Measurements from ENCODE around the gene TMEM30B. TPM values are rescaled to one million over a fixed set of nuclear protein-coding genes. Genes with fewer than 3 reads are reported as not detected.
"Not testable (repeated sequence)": the region's sequence is repeated elsewhere in the genome, so short reads cannot be mapped to it uniquely, and the experiment has no call there.

The TMEM30B gene
- total RNA-seq, 1 donor from 2014 or later = 1.6 TPM

DNA sequence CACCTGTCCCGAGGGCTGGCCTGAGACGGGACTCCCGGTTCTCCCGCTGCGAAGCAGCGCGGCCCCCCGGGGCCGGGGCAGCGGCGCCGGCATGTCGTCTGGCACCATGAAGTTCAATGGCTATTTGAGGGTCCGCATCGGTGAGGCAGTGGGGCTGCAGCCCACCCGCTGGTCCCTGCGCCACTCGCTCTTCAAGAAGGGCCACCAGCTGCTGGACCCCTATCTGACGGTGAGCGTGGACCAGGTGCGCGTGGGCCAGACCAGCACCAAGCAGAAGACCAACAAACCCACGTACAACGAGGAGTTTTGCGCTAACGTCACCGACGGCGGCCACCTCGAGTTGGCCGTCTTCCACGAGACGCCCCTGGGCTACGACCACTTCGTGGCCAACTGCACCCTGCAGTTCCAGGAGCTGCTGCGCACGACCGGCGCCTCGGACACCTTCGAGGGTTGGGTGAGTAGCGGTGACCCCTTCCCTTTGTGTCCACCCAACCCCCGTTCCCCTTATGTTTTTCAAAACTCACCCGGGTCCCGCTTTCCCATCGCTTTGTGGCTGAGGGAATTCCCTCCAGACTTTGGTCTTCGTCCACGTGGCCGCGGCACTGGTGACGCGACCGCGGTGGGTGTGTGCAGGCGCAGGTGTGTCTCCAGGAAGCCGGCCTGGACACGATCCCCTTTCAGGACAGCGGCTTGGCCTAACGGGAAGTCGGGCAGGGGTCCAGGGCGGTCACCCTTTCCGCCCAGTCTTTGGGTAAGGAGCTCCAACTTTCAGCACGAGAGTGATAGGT is 41.1 kb upstream of the TMEM30B start:
- Histone ChIP-seq H3K4me3 (ENCODE audit: low read length in 3 of 3) (peak overlapping the region; percentile 76 to 79 (median 78)), H3K9me3 (ENCODE audit: control insufficient read depth in 3 of 3, low read length in 3 of 3) (no peaks in the 10 kb centered on the region), H3K9ac (ENCODE audit: low read depth in 1 of 3, low read length in 3 of 3) (peak overlapping the region; percentile 61 to 74 (median 68)), H3K27me3 (ENCODE audit: control insufficient read depth in 3 of 3, insufficient read depth in 3 of 3, low read length in 3 of 3) (peaks cover 8 to 19% (median 12%) of the 10 kb centered on the region in 3 donors), H3K36me3 (ENCODE audit: control insufficient read depth in 3 of 3, insufficient read depth in 3 of 3, low read length in 3 of 3) (no peaks in the 10 kb centered on the region), H3K4me1 (ENCODE audit: control insufficient read depth in 3 of 3, insufficient read depth in 3 of 3, low read length in 3 of 3) (peaks cover 13 to 17% (median 14%) of the 10 kb centered on the region in 3 donors), H3K27ac (ENCODE audit: low read depth, low read length) (peak overlapping the region; percentile 46)

DNA sequence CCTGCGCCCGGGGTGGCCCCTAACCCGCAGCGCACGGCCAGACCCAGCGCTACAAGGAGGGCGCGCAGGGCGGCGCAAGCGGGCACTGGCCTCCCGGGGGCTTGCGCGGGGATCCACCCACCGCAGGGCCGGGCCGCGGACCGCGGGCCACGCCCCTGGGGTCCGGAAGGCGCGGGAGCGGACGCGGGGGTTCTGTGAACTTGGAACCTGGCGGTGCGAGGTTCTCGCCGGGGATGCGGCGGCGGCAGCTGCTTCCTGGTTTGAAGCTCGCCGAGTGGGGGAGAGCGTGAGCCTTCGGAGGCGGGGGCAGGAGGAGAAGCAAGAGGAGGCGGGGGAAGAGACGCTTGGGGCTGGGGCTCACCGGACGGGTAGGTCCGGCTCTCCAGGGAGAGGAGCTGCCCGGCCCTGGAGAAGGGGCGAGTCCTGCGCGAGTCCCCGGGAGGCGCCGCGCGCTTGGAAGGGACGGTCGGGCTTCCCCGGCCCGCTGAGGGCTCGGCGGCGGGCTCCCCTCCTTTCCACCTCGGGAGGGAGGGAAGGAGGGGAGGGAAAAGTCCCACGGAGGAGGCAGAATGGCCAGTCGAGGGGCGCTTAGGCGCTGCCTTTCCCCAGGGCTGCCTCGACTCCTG is 40.4 kb upstream of the TMEM30B start, which contains the start of gene PRKCH:
TSS of gene PRKCH (plus strand) at position 195 of the 626 bp plus-strand sequence. CDS start 523 bp downstream, outside the sequence.
- Histone ChIP-seq H3K4me1 (ENCODE audit: control insufficient read depth in 3 of 3, insufficient read depth in 3 of 3, low read length in 3 of 3) (peaks cover 11 to 17% (median 13%) of the 10 kb centered on the region in 3 donors), H3K9me3 (ENCODE audit: control insufficient read depth in 3 of 3, low read length in 3 of 3) (no peaks in the 10 kb centered on the region), H3K9ac (ENCODE audit: low read depth in 1 of 3, low read length in 3 of 3) (peak within 1 kb of the TSS; percentile 61 to 74 (median 68)), H3K27me3 (ENCODE audit: control insufficient read depth in 3 of 3, insufficient read depth in 3 of 3, low read length in 3 of 3) (peaks cover 8 to 19% (median 12%) of the 10 kb centered on the region in 3 donors), H3K4me3 (ENCODE audit: low read length in 3 of 3) (peak within 1 kb of the TSS; percentile 76 to 79 (median 78)), H3K36me3 (ENCODE audit: control insufficient read depth in 3 of 3, insufficient read depth in 3 of 3, low read length in 3 of 3) (no peaks in the 10 kb centered on the region), H3K27ac (ENCODE audit: low read depth, low read length) (peak within 1 kb of the TSS; percentile 46)

DNA sequence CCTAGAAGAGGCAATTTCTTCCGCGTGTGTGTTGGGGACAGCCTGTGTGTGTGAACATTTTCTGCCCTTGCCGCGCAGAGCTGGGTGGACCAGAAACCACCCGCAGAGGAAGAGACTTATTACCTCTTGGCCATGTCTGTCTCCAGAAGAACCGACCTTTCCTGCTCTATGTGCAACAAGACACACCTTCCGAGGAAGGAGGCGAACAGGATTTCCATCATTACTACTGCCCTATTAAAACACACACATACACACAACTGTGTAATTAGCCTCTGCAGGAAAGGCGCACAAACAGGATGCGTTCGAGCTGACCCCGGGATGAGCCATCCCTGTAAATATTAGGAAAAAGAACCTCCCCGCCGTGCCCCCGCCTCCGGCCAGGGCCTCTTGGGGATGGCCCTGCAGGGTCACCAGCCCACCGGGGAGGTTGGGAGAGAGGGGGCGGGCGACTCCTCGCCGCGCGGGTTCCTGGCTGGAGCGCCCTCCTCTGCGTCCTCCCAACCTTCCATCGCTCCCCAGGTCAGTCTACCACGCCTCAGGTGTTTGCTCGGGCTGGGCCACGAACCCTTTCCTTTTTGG is 39.8 kb upstream of the TMEM30B start:
- Histone ChIP-seq H3K9ac (ENCODE audit: low read depth in 1 of 3, low read length in 3 of 3) (peak overlapping the region; percentile 61 to 74 (median 68)), H3K36me3 (ENCODE audit: control insufficient read depth in 3 of 3, insufficient read depth in 3 of 3, low read length in 3 of 3) (no peaks in the 10 kb centered on the region), H3K9me3 (ENCODE audit: control insufficient read depth in 3 of 3, low read length in 3 of 3) (no peaks in the 10 kb centered on the region), H3K4me1 (ENCODE audit: control insufficient read depth in 3 of 3, insufficient read depth in 3 of 3, low read length in 3 of 3) (peaks cover 11 to 17% (median 13%) of the 10 kb centered on the region in 3 donors), H3K27ac (ENCODE audit: low read depth, low read length) (peak overlapping the region; percentile 46), H3K4me3 (ENCODE audit: low read length in 3 of 3) (peak overlapping the region; percentile 76 to 79 (median 78)), H3K27me3 (ENCODE audit: control insufficient read depth in 3 of 3, insufficient read depth in 3 of 3, low read length in 3 of 3) (peaks cover 8 to 19% (median 12%) of the 10 kb centered on the region in 3 donors)

DNA sequence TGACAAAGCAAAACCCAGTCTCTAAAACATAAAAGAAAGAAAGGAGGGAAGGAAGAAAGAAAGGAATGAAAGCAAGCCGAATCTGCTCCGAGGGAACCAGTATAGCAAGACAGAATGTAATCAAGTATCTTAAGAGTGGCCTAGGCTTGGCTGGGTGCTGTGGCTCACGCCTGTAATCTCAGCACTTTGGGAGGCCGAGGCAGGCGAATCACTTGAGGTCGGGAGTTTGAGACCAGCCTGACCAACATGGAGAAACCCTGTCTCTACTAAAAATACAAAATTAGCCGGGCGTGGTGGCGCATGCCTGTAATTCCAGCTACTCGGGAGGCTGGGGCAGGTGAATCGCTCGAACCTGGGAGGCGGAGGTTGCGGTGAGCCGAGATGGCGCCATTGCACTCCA is 39.0 kb upstream of the TMEM30B start:
- not testable (repeated sequence) for H3K4me3 ChIP-seq (ENCODE audit: low read length in 3 of 3); H3K36me3 ChIP-seq (ENCODE audit: control insufficient read depth in 3 of 3, insufficient read depth in 3 of 3, low read length in 3 of 3); H3K27ac ChIP-seq (ENCODE audit: low read depth, low read length); H3K9ac ChIP-seq (ENCODE audit: low read depth in 1 of 3, low read length in 3 of 3); H3K9me3 ChIP-seq (ENCODE audit: control insufficient read depth in 3 of 3, low read length in 3 of 3)
- H3K4me1 ChIP-seq (ENCODE audit: control insufficient read depth in 3 of 3, insufficient read depth in 3 of 3, low read length in 3 of 3) = peaks cover 11 to 17% (median 13%) of the 10 kb centered on the region in 3 donors
- peaks cover 8 to 19% (median 12%) of the 10 kb centered on the region in 3 donors for H3K27me3 ChIP-seq (ENCODE audit: control insufficient read depth in 3 of 3, insufficient read depth in 3 of 3, low read length in 3 of 3)

DNA sequence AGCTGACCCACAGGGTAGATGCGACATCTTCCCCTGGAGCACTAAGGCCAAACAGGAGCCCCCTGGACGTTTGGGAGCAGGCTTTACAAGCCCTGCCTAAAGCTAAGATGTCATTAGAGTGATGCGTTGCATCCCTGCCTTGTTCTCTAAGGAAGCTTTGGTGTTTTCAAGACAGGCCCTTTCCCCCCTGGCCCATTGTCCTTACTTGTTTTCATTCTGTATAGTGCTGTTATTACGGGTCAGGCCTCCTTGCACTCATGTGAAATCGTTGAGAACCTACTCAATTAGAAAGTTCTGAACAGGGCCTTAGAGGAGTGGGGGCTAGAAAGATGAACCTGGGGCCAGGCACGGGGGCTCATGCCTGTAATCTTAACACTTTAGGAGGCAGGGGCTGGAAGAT is 38.6 kb upstream of the TMEM30B start:
- Histone ChIP-seq H3K9me3 (ENCODE audit: control insufficient read depth in 3 of 3, low read length in 3 of 3) (no peaks in the 10 kb centered on the region), H3K4me1 (ENCODE audit: control insufficient read depth in 3 of 3, insufficient read depth in 3 of 3, low read length in 3 of 3) (peaks cover 11 to 17% (median 13%) of the 10 kb centered on the region in 3 donors), H3K27me3 (ENCODE audit: control insufficient read depth in 3 of 3, insufficient read depth in 3 of 3, low read length in 3 of 3) (peaks cover 8 to 19% (median 12%) of the 10 kb centered on the region in 3 donors)

DNA sequence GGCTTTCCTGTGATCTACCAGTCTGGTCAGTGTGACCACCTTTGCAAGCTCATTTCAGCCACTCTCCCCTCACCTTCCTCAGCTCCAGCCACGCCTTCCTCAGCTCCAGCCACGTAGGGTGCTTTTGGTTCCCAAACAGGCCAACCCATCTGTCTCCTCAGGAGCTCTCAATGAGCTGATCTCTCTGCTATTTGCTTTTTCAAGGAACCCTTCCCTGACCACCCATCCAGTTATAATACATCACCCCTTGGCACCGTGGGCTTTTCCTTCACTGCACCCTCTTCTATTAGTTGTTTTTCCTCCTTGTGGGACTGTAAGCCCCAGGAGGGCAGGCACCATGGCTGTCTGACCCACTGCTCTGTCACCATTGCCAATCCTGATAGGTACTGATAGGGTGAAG is 37.9 kb upstream of the TMEM30B start:
- Histone ChIP-seq H3K9ac (ENCODE audit: low read depth in 1 of 3, low read length in 3 of 3) (no peak overlapping the region), H3K27ac (ENCODE audit: low read depth, low read length) (no peak overlapping the region), H3K36me3 (ENCODE audit: control insufficient read depth in 3 of 3, insufficient read depth in 3 of 3, low read length in 3 of 3) (no peaks in the 10 kb centered on the region), H3K27me3 (ENCODE audit: control insufficient read depth in 3 of 3, insufficient read depth in 3 of 3, low read length in 3 of 3) (peaks cover 8 to 19% (median 12%) of the 10 kb centered on the region in 3 donors), H3K9me3 (ENCODE audit: control insufficient read depth in 3 of 3, low read length in 3 of 3) (no peaks in the 10 kb centered on the region), H3K4me1 (ENCODE audit: control insufficient read depth in 3 of 3, insufficient read depth in 3 of 3, low read length in 3 of 3) (peaks cover 11 to 17% (median 13%) of the 10 kb centered on the region in 3 donors), H3K4me3 (ENCODE audit: low read length in 3 of 3) (no peak overlapping the region)

More for the DNA sequence above, 38.6 kb upstream of the TMEM30B start:
- Histone ChIP-seq H3K4me3 (ENCODE audit: low read length in 3 of 3) (no peak overlapping the region), H3K27ac (ENCODE audit: low read depth, low read length) (no peak overlapping the region), H3K36me3 (ENCODE audit: control insufficient read depth in 3 of 3, insufficient read depth in 3 of 3, low read length in 3 of 3) (no peaks in the 10 kb centered on the region), H3K9ac (ENCODE audit: low read depth in 1 of 3, low read length in 3 of 3) (no peak overlapping the region)

DNA sequence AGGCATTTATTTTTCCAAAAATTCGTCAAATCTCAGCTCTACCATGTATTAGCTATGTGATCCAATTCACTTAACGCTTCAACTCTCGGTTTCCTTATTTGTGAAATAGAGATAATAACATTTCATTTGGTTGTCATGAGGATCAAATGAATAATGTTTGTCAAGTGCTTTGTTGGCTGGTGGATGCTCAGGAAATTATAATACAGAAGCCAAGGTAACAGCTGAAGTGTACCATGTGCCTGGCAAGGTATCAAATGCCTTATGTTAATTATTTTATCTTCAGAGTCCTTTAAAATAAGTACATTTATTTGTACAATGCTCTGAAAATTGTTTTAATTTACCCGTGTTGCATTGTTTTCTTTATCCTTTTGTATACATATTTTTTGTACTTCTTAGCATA is 34.2 kb upstream of the TMEM30B start:
- Histone ChIP-seq H3K27me3 (ENCODE audit: control insufficient read depth in 3 of 3, insufficient read depth in 3 of 3, low read length in 3 of 3) (no peaks in the 10 kb centered on the region), H3K4me3 (ENCODE audit: low read length in 3 of 3) (no peak overlapping the region)

DNA sequence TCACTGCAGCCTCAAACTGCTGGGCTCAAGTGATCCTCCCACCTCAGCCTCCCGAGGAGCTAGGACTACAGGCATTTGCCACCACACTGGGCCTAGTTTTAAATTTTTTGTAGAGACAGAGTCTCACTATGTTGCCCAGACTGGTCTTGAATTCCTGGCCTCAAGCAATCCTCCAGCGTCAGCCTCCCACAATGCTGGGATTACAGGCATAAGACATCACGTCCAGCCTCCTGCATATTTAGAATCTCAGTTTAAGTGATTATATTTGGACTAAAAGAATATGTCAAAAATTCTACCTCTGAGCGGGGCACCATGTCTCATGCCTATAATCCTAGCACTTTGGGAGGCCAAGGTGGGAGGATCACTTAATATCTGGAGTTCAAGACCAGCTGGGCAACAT is 27.6 kb upstream of the TMEM30B start:
- H3K27ac ChIP-seq (ENCODE audit: low read depth, low read length); H3K9ac ChIP-seq (ENCODE audit: low read depth in 1 of 3, low read length in 3 of 3); H3K4me1 ChIP-seq (ENCODE audit: control insufficient read depth in 3 of 3, insufficient read depth in 3 of 3, low read length in 3 of 3); H3K9me3 ChIP-seq (ENCODE audit: control insufficient read depth in 3 of 3, low read length in 3 of 3); H3K27me3 ChIP-seq (ENCODE audit: control insufficient read depth in 3 of 3, insufficient read depth in 3 of 3, low read length in 3 of 3); H3K4me3 ChIP-seq (ENCODE audit: low read length in 3 of 3); H3K36me3 ChIP-seq (ENCODE audit: control insufficient read depth in 3 of 3, insufficient read depth in 3 of 3, low read length in 3 of 3): not testable (repeated sequence)

More for the DNA sequence above, 34.2 kb upstream of the TMEM30B start:
- Histone ChIP-seq H3K27ac (ENCODE audit: low read depth, low read length) (no peak overlapping the region), H3K9ac (ENCODE audit: low read depth in 1 of 3, low read length in 3 of 3) (no peak overlapping the region), H3K9me3 (ENCODE audit: control insufficient read depth in 3 of 3, low read length in 3 of 3) (no peaks in the 10 kb centered on the region), H3K36me3 (ENCODE audit: control insufficient read depth in 3 of 3, insufficient read depth in 3 of 3, low read length in 3 of 3) (no peaks in the 10 kb centered on the region), H3K4me1 (ENCODE audit: control insufficient read depth in 3 of 3, insufficient read depth in 3 of 3, low read length in 3 of 3) (no peaks in the 10 kb centered on the region)

DNA sequence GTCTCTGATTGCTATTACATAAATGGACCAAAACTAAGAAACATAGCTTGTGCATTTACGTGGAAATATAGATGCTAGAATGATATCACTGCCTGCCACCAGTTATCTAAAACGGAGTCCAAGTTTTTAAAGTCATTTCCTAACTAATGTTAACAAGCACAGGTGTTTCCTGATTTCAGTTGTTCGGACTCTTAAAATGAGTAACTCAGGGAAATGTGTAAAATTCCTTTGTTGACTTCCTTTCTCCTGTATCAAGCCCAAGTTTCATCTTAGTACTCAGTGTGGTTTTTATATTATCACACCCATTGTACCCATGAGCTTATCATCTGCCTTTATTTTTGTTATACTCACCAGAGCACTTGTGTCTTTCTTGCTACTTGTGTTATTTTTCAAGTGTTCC is 27.1 kb upstream of the TMEM30B start:
- Histone ChIP-seq H3K9me3 (ENCODE audit: control insufficient read depth in 3 of 3, low read length in 3 of 3) (no peaks in the 10 kb centered on the region), H3K36me3 (ENCODE audit: control insufficient read depth in 3 of 3, insufficient read depth in 3 of 3, low read length in 3 of 3) (no peaks in the 10 kb centered on the region), H3K27ac (ENCODE audit: low read depth, low read length) (no peak overlapping the region), H3K4me1 (ENCODE audit: control insufficient read depth in 3 of 3, insufficient read depth in 3 of 3, low read length in 3 of 3) (no peaks in the 10 kb centered on the region), H3K27me3 (ENCODE audit: control insufficient read depth in 3 of 3, insufficient read depth in 3 of 3, low read length in 3 of 3) (no peaks in the 10 kb centered on the region), H3K9ac (ENCODE audit: low read depth in 1 of 3, low read length in 3 of 3) (no peak overlapping the region), H3K4me3 (ENCODE audit: low read length in 3 of 3) (no peak overlapping the region)

DNA sequence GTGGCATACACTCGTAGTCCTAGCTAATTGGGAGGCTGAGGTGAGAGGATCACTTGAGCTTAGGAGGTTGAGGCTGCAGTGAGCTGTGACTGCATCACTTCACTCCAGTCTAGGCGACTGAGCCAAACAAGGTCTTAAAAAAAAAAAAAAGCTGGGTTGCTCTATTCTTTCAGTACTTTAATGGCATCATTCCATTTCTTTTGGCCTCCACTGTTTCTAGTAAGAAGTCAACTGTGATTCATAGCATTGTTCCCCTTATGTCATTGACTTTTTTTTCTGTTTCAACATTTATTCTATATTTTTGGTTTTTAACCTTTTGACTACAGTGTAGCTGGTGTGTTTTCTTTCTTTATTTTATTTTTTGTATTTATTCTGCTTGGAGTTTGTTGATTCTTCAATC is 23.6 kb upstream of the TMEM30B start:
- H3K9ac ChIP-seq (ENCODE audit: low read depth in 1 of 3, low read length in 3 of 3) = no peak overlapping the region
- no peak overlapping the region for H3K27ac ChIP-seq (ENCODE audit: low read depth, low read length)
- H3K4me1 ChIP-seq (ENCODE audit: control insufficient read depth in 3 of 3, insufficient read depth in 3 of 3, low read length in 3 of 3) = no peaks in the 10 kb centered on the region
- no peaks in the 10 kb centered on the region for H3K9me3 ChIP-seq (ENCODE audit: control insufficient read depth in 3 of 3, low read length in 3 of 3)
- no peaks in the 10 kb centered on the region for H3K36me3 ChIP-seq (ENCODE audit: control insufficient read depth in 3 of 3, insufficient read depth in 3 of 3, low read length in 3 of 3)
- H3K27me3 ChIP-seq (ENCODE audit: control insufficient read depth in 3 of 3, insufficient read depth in 3 of 3, low read length in 3 of 3) = no peaks in the 10 kb centered on the region
- H3K4me3 ChIP-seq (ENCODE audit: low read length in 3 of 3) = no peak overlapping the region

Data from skeletal muscle tissue (tissue), 4 donors.